Lung (tissue), 12 donors: Measurements from ENCODE around the gene TMPRSS13. TPM values are rescaled to one million over a fixed set of nuclear protein-coding genes. Genes with fewer than 3 reads are reported as not detected.

Experiments used
- ATAC-seq: fragments of 200-7000 bp; cut with Tn5 transposase; one replicate; pipeline ENCODE4 v1.9.1; 2020; ENCODE audit warnings: moderate number of reproducible peaks; ENCODE audit not compliant: insufficient read depth, low FRiP score
- DNase-seq, 3 donors: peaks; one replicate each; pipeline ENCODE4 v3.0.0-alpha.2; 2013 to 2017
- H3K27ac ChIP-seq, 2 donors: one replicate each; pipeline ENCODE4 v1.5.1; 2013; ENCODE audit warnings: mild to moderate bottlenecking in 2 of 2, moderate library complexity in 2 of 2, control low read depth in 1 of 2, inconsistent platforms in 1 of 2, low read depth in 1 of 2, low read length in 1 of 2
- H3K27me3 ChIP-seq, 3 donors: one replicate each; pipeline ENCODE4 v1.5.1; 2013; ENCODE audit warnings: low read length in 2 of 3; ENCODE audit not compliant: control insufficient read depth in 3 of 3, insufficient read depth in 3 of 3
- H3K36me3 ChIP-seq, 4 donors: one replicate each; pipeline ENCODE4 v1.5.1; 2013; ENCODE audit warnings: low read length in 4 of 4, mild to moderate bottlenecking in 1 of 4, moderate library complexity in 1 of 4; ENCODE audit not compliant: control insufficient read depth in 4 of 4, insufficient read depth in 4 of 4
- H3K4me1 ChIP-seq, 5 donors: one replicate each; pipeline ENCODE4 v1.5.1; 2013; ENCODE audit warnings: low read length in 5 of 5, mild to moderate bottlenecking in 2 of 5, moderate library complexity in 1 of 5; ENCODE audit not compliant: control insufficient read depth in 5 of 5, insufficient read depth in 5 of 5
- H3K4me3 ChIP-seq: one replicate; pipeline ENCODE4 v1.5.1; 2013; ENCODE audit warnings: mild to moderate bottlenecking, control low read depth, moderate library complexity
- H3K9ac ChIP-seq, 2 donors: one replicate each; pipeline ENCODE4 v1.5.1; 2013; ENCODE audit warnings: low read length in 2 of 2, control low read depth in 1 of 2; ENCODE audit not compliant: insufficient read depth in 1 of 2
- H3K9me3 ChIP-seq, 4 donors: one replicate each; pipeline ENCODE4 v1.5.1; 2013; ENCODE audit warnings: low read length in 3 of 4, mild to moderate bottlenecking in 1 of 4, moderate library complexity in 1 of 4; ENCODE audit not compliant: control insufficient read depth in 4 of 4, insufficient read depth in 3 of 4
- CTCF ChIP-seq: IDR thresholded peaks from 2 replicates; pipeline ENCODE4 v1.5.1; 2012; ENCODE audit warnings: mild to moderate bottlenecking; ENCODE audit errors: control extremely low read depth, extremely low read depth
- WGBS, 2 donors: extraction: QIAGEN DNeasy Blood & Tissue Kit; methylation state at CpG; one replicate each; pipeline ENCODE4 v1.1.7; 2013; 5-methylcytosine and 5-hydroxymethylcytosine counted together
- polyA plus RNA-seq, 2 donors: library from polyadenylated mRNA; stranded (reverse); fragments of 200-250 nt; gene quantifications; one replicate each; pipeline ENCODE4 v1.2.1, GENCODE V29; 2013
- total RNA-seq, 2 donors: library from RNA; depleted of rRNA in 1 of 2; stranded (reverse); fragments of >200 nt in 1 of 2; gene quantifications; one replicate each; pipeline ENCODE4 v1.2.1, GENCODE V29; 2014 to 2021
- donor health status: control.
- donor health status: control.
- donor health status: Bipolar disorder and iron deficiency.
- donor health status: healthy.
- donor health status: DM: yes; HTN: yes; CAD: no.

TMPRSS13 gene
- total and polyA plus RNA-seq, 4 donors: 5.8 to 9.4 (median 9.2) TPM

DNA sequence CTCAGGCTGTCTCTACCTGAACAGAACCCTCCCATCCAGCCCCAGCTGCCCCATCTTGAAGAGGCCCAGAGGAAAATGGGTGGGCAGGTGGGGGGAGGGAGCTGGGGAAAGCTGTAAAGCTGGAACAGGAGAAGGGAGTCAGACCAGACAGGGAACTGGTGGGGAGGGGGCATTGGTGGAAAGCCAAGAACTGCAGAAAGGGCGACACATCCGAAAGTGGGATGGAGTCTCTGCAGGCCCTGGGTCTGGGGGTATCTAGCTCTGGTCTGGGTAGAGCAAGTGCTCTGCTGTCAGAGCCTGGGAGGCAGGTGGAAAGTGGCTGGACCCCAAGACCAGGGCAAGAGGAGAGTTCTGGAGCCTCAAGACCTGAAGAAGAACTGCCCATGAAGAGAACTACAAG is 7.7 kb downstream of the TMPRSS13 start:
- no peaks in the 10 kb centered on the region for H3K9me3 ChIP-seq
- H3K4me3 ChIP-seq: no peak overlapping the region
- no peaks in the 10 kb centered on the region for H3K36me3 ChIP-seq
- no peak for DNase-seq
- TF ChIP-seq CTCF: no peak
- H3K9ac ChIP-seq: no peak overlapping the region
- H3K4me1 ChIP-seq: peaks cover 0 to 4% (median 0%) of the 10 kb centered on the region in 5 donors
- H3K27ac ChIP-seq: no peak overlapping the region
- ATAC-seq: peak; percentile 2
- no peaks in the 10 kb centered on the region for H3K27me3 ChIP-seq
- 97 to 98% methylated on average over 2 of the region's 2 CpGs for WGBS, 2 donors

DNA sequence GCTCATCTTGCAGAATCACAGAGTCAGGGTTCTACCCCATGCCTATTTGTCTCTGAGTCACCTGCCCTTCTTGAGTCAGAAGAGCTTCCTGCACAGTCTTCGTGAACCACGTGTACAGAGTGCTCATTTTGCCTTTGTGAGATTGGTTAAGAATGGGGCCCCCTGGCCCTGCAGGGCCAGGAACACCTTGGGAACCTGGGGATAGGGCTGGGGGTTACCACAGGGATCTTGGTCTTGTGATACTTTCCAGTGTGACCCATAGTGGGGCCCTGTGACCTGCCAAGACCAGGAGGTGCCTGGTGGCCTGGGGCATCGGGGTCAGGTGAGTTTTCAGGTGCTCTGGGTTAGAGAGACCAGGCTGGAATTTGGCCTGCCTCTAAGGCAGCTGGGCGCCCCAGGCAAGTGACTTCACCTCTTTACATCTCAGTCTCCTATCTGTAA is 9.4 kb downstream of the TMPRSS13 start:
- WGBS, 2 donors: 70% methylated on average over 4 of the region's 4 CpGs
- no peak for TF ChIP-seq CTCF
- ATAC-seq (no peak), DNase-seq (no peak)
- Histone ChIP-seq H3K4me1 (peaks cover 0 to 7% (median 0%) of the 10 kb centered on the region in 5 donors), H3K36me3 (no peaks in the 10 kb centered on the region), H3K4me3 (no peak overlapping the region), H3K9me3 (no peaks in the 10 kb centered on the region), H3K27ac (no peak overlapping the region), H3K27me3 (no peaks in the 10 kb centered on the region), H3K9ac (no peak overlapping the region)

DNA sequence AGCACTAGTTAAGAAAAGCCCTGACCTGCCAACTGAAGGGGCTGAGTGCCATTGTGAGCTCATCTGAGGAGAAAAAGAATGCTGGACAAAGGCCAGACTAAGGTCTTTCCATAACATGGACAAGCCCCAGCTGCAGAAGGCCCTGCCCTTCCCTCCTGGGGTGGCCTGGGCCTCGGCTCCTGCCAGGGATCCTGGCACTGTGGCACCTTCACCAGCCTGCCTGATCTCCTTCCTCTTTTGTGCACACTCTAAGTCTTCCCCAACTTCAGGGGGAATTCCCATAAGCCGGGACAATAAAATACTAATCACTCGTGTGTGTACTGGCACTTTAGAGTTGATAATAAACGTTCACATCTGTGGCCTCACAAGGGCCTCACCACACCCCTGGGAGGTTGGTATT is 9.9 kb downstream of the TMPRSS13 start:
- TF ChIP-seq CTCF: no peak
- Histone ChIP-seq H3K27me3 (no peaks in the 10 kb centered on the region), H3K9me3 (no peaks in the 10 kb centered on the region), H3K9ac (no peak overlapping the region), H3K36me3 (no peaks in the 10 kb centered on the region), H3K4me1 (peaks cover 0 to 12% (median 0%) of the 10 kb centered on the region in 5 donors), H3K27ac (no peak overlapping the region), H3K4me3 (no peak overlapping the region)
- ATAC-seq (no peak), DNase-seq (peak in 2 of 3 donors; percentile 14 to 27)
- 14 to 24% methylated on average over 4 of the region's 4 CpGs for WGBS, 2 donors
